Rectal smooth muscle tissue (tissue), 1 donor: ENCODE measurements around the gene KRR1.
"Not testable (repeated sequence)": the region's sequence is repeated elsewhere in the genome, so short reads cannot be mapped to it uniquely, and the experiment has no call there.

Source experiments
- H3K27ac ChIP-seq: one replicate; pipeline ENCODE4 v1.7.0; 2013; ENCODE audit warnings: low read depth, low read length, inconsistent platforms
- H3K27me3 ChIP-seq: one replicate; pipeline ENCODE4 v1.7.0; 2013; ENCODE audit warnings: low read length; ENCODE audit not compliant: control insufficient read depth, insufficient read depth
- H3K36me3 ChIP-seq: one replicate; pipeline ENCODE4 v1.7.0; 2013; ENCODE audit warnings: low read length; ENCODE audit not compliant: control insufficient read depth, insufficient read depth
- H3K4me1 ChIP-seq: one replicate; pipeline ENCODE4 v1.7.0; 2013; ENCODE audit warnings: low read length; ENCODE audit not compliant: control insufficient read depth, insufficient read depth
- H3K4me3 ChIP-seq: one replicate; pipeline ENCODE4 v1.7.0; 2013; ENCODE audit warnings: low read length
- H3K9ac ChIP-seq: one replicate; pipeline ENCODE4 v1.7.0; 2013; ENCODE audit warnings: low read length

Gene KRR1

DNA sequence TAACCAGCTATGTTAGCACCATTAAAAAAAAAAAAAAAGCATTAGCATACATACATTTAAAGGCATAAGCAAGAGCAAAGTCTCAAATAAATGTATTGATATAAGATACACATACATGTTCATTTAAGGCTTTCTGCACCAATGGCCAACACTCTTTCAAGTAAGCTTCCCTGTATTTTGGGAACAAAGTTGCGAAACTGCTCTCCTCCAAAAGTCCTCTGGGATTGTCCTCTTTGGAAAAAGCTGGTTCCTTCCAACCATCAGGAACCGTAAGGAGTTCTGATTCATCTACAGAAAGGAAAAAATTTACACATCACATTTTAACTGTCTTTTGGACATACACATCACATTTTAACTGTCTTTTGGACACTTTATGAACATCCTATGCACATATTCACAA lies 3.2 kb downstream of the KRR1 start:
- Histone ChIP-seq H3K9ac (no peak overlapping the region), H3K36me3 (no peaks in the 10 kb centered on the region)

DNA sequence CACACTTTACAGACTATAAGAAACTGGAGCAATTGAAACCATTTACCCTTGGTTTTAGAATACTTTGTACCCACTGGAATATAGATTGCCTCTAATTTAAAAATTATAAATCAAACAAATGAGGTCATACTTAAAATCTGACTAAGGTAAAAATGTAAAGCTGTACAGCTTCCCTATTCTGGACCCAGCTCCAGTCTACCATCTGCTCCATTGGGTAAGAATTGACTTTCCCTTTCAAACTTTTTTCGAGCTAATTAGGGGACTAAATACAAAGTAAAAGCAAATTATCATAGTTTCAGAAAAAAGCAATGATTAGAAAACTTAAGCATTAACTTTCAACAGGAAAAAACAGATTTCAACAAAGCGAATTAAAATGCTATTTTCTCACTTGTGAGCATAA lies 4.3 kb downstream of the KRR1 start:
- Histone ChIP-seq H3K4me1 (peaks cover 9% of the 10 kb centered on the region), H3K27ac (no peak overlapping the region), H3K36me3 (no peaks in the 10 kb centered on the region), H3K27me3 (no peaks in the 10 kb centered on the region), H3K9ac (no peak overlapping the region), H3K4me3 (no peak overlapping the region)

More for the DNA sequence above, 3.2 kb downstream of the KRR1 start:
- H3K27me3 ChIP-seq, result no peaks in the 10 kb centered on the region
- H3K4me3 ChIP-seq, result no peak overlapping the region
- no peak overlapping the region for H3K27ac ChIP-seq
- H3K4me1 ChIP-seq, result peaks cover 9% of the 10 kb centered on the region

DNA sequence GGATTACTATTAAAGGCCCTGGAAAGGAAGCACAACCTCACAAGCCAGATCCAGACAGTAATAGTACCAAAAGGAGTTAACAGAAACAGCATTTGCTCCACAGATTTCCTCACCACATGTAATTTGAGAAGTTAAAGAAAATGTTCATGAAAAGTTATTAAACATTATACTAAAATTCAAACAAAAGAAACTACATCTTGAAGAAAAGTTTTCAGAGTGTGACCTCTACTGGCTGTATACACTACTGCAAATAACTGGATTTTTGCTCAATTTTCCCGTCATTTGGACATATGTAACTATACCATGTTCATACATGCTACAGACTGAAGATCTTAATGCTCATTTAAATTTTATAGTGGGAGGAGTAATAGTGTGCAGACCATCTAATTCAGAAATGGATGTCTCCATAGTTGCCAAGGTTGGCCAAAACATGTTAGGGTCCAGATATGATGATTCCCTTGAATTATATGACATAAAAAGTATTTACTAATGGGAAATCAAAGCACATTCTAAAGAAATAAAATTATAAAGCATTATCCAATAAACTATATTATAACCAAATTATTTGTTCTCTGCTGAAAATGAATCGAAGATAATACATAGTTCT lies 5.6 kb downstream of the KRR1 start:
- Histone ChIP-seq H3K27ac (no peak overlapping the region), H3K27me3 (no peaks in the 10 kb centered on the region), H3K4me1 (peaks cover 6% of the 10 kb centered on the region), H3K36me3 (peaks cover 5% of the 10 kb centered on the region), H3K9ac (no peak overlapping the region), H3K4me3 (no peak overlapping the region)

DNA sequence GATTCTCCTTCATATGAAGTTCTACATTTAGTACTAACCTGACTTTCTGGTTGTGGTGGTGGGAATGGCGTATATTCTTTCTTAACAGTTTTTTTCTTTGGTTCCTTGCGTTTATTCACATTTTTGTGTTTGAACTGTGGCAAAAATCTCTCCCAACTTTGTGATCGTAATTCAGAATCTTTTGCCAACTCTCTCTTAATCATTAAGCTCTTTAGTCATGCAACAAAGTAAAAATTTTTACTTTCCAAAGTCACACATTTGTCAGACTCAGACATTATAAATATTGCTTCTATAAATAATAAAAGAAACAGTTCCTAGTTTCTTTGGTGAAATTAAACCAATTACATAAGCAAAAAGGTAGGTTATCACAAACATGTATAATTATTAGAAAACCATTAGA lies 7.5 kb downstream of the KRR1 start:
- Histone ChIP-seq H3K4me1 (no peaks in the 10 kb centered on the region), H3K4me3 (no peak overlapping the region), H3K27me3 (no peaks in the 10 kb centered on the region), H3K27ac (no peak overlapping the region), H3K9ac (no peak overlapping the region), H3K36me3 (peaks cover 5% of the 10 kb centered on the region)

DNA sequence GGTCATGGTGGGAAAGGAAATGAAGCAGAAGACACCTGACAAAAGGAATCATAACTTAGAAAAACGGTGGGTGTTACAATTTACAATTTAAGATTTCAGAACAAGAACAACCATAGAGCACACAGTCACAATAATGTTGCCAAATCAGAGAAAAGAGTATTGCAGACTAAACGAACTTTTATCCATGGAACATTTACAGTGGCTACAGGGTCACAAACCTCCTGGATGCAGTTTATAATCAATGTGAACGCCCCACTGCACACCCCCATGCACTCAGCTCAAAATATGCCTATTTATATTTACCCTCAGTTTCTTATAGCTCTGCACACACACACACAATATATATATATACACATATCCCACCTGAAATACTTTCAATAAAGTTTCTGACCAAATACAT lies 8.0 kb downstream of the KRR1 start:
- no peak overlapping the region for H3K4me3 ChIP-seq
- no peak overlapping the region for H3K27ac ChIP-seq
- no peak overlapping the region for H3K9ac ChIP-seq
- H3K36me3 ChIP-seq, result peaks cover 8% of the 10 kb centered on the region
- H3K4me1 ChIP-seq, result no peaks in the 10 kb centered on the region
- no peaks in the 10 kb centered on the region for H3K27me3 ChIP-seq

DNA sequence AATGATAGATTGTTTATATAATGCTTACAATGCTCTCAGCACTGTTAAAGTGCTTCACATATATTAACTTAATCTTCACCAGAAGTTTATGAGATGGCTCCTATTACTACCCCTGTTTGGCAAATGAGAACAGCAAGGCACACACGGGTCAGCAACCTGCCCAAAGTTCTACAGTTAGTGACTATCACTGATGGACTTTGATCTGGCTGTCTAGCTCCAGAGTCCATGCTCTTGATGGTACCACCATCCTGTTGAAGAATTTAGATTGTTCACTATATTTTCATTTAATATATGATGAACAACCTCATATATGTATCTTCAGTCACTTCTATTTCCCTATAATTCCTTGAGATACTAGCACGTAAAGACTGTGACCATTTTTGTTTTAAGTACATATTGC lies 20.2 kb downstream of the KRR1 start:
- no peaks in the 10 kb centered on the region for H3K36me3 ChIP-seq
- no peaks in the 10 kb centered on the region for H3K27me3 ChIP-seq
- peaks cover 4% of the 10 kb centered on the region for H3K4me1 ChIP-seq
- H3K9ac ChIP-seq, result no peak overlapping the region
- no peak overlapping the region for H3K27ac ChIP-seq
- H3K4me3 ChIP-seq, result no peak overlapping the region

DNA sequence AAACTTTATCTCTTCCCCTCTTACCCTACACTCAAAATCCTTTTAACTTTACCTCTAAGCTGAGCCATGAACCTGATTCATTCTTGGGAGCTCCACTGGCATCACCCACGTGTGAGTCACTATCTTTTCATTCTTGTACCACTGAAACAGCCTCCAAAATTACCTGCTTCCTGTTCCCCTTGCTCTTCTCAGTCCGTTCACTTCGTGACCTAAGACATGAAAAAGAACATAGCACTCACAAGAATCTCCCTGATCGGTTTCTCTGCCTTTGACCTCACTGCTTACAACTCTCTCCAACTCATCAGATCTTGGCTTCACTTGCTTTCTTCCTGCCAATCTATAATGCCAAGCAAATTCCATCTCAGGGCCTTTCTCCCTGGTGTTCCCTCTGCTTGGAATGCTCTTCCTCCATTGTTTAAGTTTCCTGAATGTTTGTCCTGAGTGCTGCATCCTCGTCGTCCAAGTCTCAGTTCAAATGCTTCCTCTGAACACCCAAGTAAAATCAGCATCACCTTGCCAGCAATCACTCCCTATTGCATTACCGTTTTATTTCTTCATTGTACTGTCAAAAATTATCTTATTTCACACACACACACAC lies 21.7 kb downstream of the KRR1 start:
- no peak overlapping the region for H3K4me3 ChIP-seq
- no peak overlapping the region for H3K27ac ChIP-seq
- H3K27me3 ChIP-seq, result no peaks in the 10 kb centered on the region
- H3K36me3 ChIP-seq, result no peaks in the 10 kb centered on the region
- H3K4me1 ChIP-seq, result peaks cover 8% of the 10 kb centered on the region
- H3K9ac ChIP-seq, result no peak overlapping the region

DNA sequence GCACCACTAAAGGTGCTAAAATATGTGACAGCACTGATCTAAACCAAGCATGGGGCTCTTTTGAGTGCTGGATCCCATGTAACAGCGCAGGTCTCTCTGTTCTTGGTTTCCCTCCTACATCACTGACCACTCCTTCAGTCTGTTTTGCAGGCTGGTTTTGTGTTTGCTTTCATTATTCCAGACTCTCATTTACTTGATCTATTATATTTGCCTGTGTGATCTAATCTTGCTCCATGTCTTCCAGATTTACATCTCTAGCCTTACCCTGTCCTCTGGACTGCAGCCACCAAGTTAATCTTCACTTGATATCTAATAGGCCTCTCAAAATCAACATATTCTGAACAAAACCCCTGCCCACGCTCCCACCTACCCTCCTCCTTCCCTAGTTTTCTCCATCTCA lies 22.2 kb downstream of the KRR1 start:
- H3K9ac ChIP-seq, result no peak overlapping the region
- no peak overlapping the region for H3K27ac ChIP-seq
- H3K4me1 ChIP-seq, result peaks cover 8% of the 10 kb centered on the region
- H3K36me3 ChIP-seq, result no peaks in the 10 kb centered on the region
- H3K4me3 ChIP-seq, result no peak overlapping the region
- no peaks in the 10 kb centered on the region for H3K27me3 ChIP-seq

DNA sequence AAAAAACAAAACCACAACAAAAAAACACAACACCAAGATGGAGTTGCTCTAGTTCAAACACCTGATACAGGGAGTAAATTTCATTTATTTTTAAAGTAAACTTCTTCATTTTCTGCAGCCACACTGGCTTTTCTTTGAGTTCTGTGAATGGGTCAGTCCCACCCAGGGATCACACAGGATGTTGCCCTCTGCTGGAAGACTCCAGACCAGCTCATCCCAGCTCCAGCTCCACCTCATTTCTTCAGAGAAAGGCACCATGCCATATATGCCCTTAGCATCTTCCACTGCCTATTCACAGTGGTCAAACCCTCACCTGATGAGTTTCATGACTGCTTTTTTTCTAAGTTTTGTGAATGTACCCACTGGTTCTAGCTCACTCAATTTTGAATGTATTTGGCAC lies 22.9 kb downstream of the KRR1 start:
- Histone ChIP-seq H3K27me3 (no peaks in the 10 kb centered on the region), H3K4me1 (peaks cover 11% of the 10 kb centered on the region), H3K4me3 (no peak overlapping the region), H3K27ac (no peak overlapping the region), H3K36me3 (no peaks in the 10 kb centered on the region), H3K9ac (no peak overlapping the region)

DNA sequence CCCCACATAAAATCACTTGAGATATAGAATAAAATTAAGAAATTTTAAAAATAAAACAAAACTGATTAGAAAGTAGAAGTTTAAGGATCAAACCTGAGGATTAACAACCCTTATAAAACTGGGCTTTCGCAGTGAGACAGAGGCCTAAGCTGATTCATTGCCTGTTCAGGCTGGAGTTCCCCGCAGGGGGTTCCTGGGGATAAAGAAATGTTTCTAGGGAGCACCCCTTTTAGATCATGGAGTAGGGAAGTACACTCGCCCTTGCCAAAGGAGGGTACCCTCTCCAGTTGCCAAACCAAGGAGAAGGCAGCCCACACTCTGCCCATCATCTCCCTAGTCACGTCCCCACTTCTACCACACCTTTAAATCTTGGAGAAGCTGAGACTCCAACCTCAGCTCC lies 24.1 kb downstream of the KRR1 start:
- H3K4me1 ChIP-seq, result peaks cover 11% of the 10 kb centered on the region
- no peaks in the 10 kb centered on the region for H3K36me3 ChIP-seq
- H3K4me3 ChIP-seq, result no peak overlapping the region
- H3K9ac ChIP-seq, result no peak overlapping the region
- no peaks in the 10 kb centered on the region for H3K27me3 ChIP-seq
- no peak overlapping the region for H3K27ac ChIP-seq

DNA sequence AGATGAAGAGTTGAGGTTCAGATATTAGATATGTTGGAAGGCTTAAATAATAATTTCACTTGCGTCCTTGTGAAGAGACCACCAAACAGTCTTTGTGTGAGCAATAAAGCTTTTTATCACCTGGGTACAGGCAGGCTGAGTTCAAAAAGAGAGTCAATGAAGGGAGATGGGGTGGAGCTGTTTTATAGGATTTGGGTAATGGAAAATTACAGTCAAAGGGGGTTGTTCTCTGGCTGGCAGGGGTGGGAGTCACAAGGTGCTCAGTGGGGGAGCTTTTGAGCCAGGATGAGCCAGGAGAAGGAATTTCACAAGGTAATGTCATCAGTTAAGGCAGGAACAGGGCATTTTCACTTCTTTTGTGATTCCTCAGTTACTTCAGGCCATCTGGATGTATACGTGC lies 27.0 kb downstream of the KRR1 start:
- not testable (repeated sequence) for H3K27me3 ChIP-seq, H3K27ac ChIP-seq, H3K36me3 ChIP-seq, H3K9ac ChIP-seq, H3K4me3 ChIP-seq
- H3K4me1 ChIP-seq, result peaks cover 14% of the 10 kb centered on the region

DNA sequence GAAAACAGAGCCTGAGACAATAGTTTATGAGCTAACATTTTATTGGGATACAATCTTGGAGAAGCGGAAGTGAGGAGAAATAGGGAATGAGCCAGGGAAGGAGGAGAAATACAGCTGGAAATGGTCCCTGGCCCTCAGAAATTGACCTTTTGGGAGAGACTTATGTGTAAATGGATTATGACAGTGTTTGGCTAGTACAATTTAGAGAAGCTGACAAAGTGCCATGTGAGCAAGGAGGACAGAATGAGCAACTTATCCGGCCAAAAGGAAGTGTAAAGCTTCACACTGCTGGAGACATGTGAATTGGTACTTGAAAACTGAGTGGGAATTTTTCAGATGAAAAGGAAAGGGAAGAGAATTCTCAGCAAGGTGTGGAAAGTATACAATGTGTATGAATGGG lies 28.0 kb downstream of the KRR1 start:
- peaks cover 12% of the 10 kb centered on the region for H3K4me1 ChIP-seq
- no peak overlapping the region for H3K9ac ChIP-seq
- H3K27me3 ChIP-seq, result no peaks in the 10 kb centered on the region
- peak overlapping the region; percentile 40 for H3K27ac ChIP-seq
- H3K4me3 ChIP-seq, result no peak overlapping the region
- no peaks in the 10 kb centered on the region for H3K36me3 ChIP-seq

DNA sequence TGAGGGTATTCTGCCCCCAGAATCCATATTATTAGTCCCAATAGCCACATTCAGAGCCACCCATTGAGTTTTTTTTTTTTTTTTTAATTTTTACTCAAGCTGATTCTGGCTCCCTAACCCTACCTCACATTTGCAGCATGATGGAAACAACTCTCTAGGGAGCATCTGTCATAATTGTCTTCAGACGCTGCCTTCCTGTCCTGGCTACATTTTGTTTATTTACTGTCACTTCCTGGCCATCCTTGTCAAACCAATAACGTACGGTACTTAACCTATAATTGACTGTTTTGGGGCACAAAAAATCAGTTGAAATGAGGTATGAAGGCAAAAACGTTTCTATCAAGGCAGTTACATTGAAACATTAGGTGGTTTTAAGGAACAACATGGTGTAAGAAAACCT lies 28.8 kb downstream of the KRR1 start:
- H3K27ac ChIP-seq, result no peak overlapping the region
- peak overlapping the region; percentile 49 for H3K4me3 ChIP-seq
- peaks cover 12% of the 10 kb centered on the region for H3K4me1 ChIP-seq
- H3K9ac ChIP-seq, result no peak overlapping the region
- H3K27me3 ChIP-seq, result no peaks in the 10 kb centered on the region
- H3K36me3 ChIP-seq, result no peaks in the 10 kb centered on the region
